ENCODE measurements around the gene CARD9.

- TF ChIP-seq CREB1 (IDR thresholded peaks at IDR 0.05) (no peak), CBX5 (IDR thresholded peaks at IDR 0.05; ENCODE audit: low read depth, low read length) (no peak), RXRA (IDR thresholded peaks at IDR 0.05; ENCODE audit: insufficient read depth, low read depth, low read length) (no peak), POLR2A (IDR thresholded peaks at IDR 0.05; ENCODE audit: control extremely low read depth in 1 of 2, low read depth in 2 of 2, low read length in 2 of 2) (no peak), USF2 (IDR thresholded peaks at IDR 0.05; ENCODE audit: low read length) (no peak), EGR1 (IDR thresholded peaks at IDR 0.05; ENCODE audit: borderline replicate concordance, low read depth, low read length) (no peak), CEBPB (IDR thresholded peaks at IDR 0.05; ENCODE audit: low read depth, low read length) (no peak), SIN3A (conservative IDR thresholded peaks at IDR 0.05 in 1 of 2, IDR thresholded peaks at IDR 0.05 in 1 of 2; ENCODE audit: low read depth in 1 of 2, low read length in 2 of 2) (no peak), ATF2 (IDR thresholded peaks at IDR 0.05; ENCODE audit: low read length) (no peak)
- TF ChIP-seq, protein P1, sequence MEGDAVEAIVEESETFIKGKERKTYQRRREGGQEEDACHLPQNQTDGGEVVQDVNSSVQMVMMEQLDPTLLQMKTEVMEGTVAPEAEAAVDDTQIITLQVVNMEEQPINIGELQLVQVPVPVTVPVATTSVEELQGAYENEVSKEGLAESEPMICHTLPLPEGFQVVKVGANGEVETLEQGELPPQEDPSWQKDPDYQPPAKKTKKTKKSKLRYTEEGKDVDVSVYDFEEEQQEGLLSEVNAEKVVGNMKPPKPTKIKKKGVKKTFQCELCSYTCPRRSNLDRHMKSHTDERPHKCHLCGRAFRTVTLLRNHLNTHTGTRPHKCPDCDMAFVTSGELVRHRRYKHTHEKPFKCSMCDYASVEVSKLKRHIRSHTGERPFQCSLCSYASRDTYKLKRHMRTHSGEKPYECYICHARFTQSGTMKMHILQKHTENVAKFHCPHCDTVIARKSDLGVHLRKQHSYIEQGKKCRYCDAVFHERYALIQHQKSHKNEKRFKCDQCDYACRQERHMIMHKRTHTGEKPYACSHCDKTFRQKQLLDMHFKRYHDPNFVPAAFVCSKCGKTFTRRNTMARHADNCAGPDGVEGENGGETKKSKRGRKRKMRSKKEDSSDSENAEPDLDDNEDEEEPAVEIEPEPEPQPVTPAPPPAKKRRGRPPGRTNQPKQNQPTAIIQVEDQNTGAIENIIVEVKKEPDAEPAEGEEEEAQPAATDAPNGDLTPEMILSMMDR (IDR thresholded peaks at IDR 0.05; ENCODE audit: control extremely low read depth in 1 of 3, insufficient read depth in 1 of 3, low read depth in 1 of 3, low read length in 3 of 3): no peak
- TF ChIP-seq, protein P2, sequence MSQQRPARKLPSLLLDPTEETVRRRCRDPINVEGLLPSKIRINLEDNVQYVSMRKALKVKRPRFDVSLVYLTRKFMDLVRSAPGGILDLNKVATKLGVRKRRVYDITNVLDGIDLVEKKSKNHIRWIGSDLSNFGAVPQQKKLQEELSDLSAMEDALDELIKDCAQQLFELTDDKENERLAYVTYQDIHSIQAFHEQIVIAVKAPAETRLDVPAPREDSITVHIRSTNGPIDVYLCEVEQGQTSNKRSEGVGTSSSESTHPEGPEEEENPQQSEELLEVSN (IDR thresholded peaks at IDR 0.05): no peak
Measured at GRCh38 chr9:136393531-136393930, 20.1 kb upstream of the CARD9 start.
